ENCODE results near the gene ERVK3-1. TPM values are rescaled to one million over a fixed set of nuclear protein-coding genes. Genes with fewer than 3 reads are reported as not detected.
A peak's percentile ranks its signal among the peaks of the same experiment; 100 is the strongest.

The ERVK3-1 gene
- total and polyA plus RNA-seq, 2 of the 13 experiments (the other 11 are each of a cell fraction or from before 2014, with no cell fraction given), result 28.5 to 38.7 TPM

GRCh38 chr19:58305065-58305931 is at the start of gene ERVK3-1 (continued):
- TF ChIP-seq TOPORS (CRISPR knock-in tag; IDR thresholded peaks at IDR 0.05) (peak; percentile 83), PTBP1 (IDR thresholded peaks at IDR 0.05; ENCODE audit: low read depth, low read length, poor library complexity, severe bottlenecking) (no peak), ZNF614 (CRISPR knock-in tag; IDR thresholded peaks at IDR 0.05; ENCODE audit: borderline replicate concordance) (peak; percentile 61; the same call in 1 of the 2 replicates), ATF3 (CRISPR knock-in tag; IDR thresholded peaks at IDR 0.05) (no peak; the same call in 1 of the 2 replicates), CBX2 (IDR thresholded peaks at IDR 0.05; ENCODE audit: low read depth, low read length) (no peak), CBX2 (CRISPR knock-in tag; IDR thresholded peaks at IDR 0.05; ENCODE audit: low read depth) (no peak), NBN (conservative IDR thresholded peaks at IDR 0.05) (no peak), RFX3 (CRISPR knock-in tag; IDR thresholded peaks at IDR 0.05) (no peak; the same call in 1 of the 2 replicates), MED8 (CRISPR knock-in tag; IDR thresholded peaks at IDR 0.05; ENCODE audit: insufficient replicate concordance) (no peak), ZNF75D (CRISPR knock-in tag; IDR thresholded peaks at IDR 0.05; ENCODE audit: borderline replicate concordance) (no peak), ZNF766 (CRISPR knock-in tag; IDR thresholded peaks at IDR 0.05; ENCODE audit: borderline replicate concordance) (no peak), PAWR (CRISPR knock-in tag; IDR thresholded peaks at IDR 0.05; ENCODE audit: borderline replicate concordance) (no peak), ZNF24 (IDR thresholded peaks at IDR 0.05) (no peak), ZNF30 (CRISPR knock-in tag; IDR thresholded peaks at IDR 0.05) (no peak), NCOA1 (CRISPR knock-in tag; IDR thresholded peaks at IDR 0.05) (no peak), KDM5B (CRISPR knock-in tag; IDR thresholded peaks at IDR 0.05; ENCODE audit: borderline replicate concordance) (peak; percentile 88; the same call in 1 of the 2 replicates)
- TF ChIP-seq, protein P1, sequence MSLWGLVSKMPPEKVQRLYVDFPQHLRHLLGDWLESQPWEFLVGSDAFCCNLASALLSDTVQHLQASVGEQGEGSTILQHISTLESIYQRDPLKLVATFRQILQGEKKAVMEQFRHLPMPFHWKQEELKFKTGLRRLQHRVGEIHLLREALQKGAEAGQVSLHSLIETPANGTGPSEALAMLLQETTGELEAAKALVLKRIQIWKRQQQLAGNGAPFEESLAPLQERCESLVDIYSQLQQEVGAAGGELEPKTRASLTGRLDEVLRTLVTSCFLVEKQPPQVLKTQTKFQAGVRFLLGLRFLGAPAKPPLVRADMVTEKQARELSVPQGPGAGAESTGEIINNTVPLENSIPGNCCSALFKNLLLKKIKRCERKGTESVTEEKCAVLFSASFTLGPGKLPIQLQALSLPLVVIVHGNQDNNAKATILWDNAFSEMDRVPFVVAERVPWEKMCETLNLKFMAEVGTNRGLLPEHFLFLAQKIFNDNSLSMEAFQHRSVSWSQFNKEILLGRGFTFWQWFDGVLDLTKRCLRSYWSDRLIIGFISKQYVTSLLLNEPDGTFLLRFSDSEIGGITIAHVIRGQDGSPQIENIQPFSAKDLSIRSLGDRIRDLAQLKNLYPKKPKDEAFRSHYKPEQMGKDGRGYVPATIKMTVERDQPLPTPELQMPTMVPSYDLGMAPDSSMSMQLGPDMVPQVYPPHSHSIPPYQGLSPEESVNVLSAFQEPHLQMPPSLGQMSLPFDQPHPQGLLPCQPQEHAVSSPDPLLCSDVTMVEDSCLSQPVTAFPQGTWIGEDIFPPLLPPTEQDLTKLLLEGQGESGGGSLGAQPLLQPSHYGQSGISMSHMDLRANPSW (CRISPR knock-in tag; IDR thresholded peaks at IDR 0.05; ENCODE audit: borderline replicate concordance), result no peak; the same call in 1 of the 2 replicates
- TF ChIP-seq, protein P2, sequence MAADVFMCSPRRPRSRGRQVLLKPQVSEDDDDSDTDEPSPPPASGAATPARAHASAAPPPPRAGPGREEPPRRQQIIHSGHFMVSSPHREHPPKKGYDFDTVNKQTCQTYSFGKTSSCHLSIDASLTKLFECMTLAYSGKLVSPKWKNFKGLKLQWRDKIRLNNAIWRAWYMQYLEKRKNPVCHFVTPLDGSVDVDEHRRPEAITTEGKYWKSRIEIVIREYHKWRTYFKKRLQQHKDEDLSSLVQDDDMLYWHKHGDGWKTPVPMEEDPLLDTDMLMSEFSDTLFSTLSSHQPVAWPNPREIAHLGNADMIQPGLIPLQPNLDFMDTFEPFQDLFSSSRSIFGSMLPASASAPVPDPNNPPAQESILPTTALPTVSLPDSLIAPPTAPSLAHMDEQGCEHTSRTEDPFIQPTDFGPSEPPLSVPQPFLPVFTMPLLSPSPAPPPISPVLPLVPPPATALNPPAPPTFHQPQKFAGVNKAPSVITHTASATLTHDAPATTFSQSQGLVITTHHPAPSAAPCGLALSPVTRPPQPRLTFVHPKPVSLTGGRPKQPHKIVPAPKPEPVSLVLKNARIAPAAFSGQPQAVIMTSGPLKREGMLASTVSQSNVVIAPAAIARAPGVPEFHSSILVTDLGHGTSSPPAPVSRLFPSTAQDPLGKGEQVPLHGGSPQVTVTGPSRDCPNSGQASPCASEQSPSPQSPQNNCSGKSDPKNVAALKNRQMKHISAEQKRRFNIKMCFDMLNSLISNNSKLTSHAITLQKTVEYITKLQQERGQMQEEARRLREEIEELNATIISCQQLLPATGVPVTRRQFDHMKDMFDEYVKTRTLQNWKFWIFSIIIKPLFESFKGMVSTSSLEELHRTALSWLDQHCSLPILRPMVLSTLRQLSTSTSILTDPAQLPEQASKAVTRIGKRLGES (CRISPR knock-in tag; IDR thresholded peaks at IDR 0.05; ENCODE audit: borderline replicate concordance), result no peak
- TF ChIP-seq, protein P3, sequence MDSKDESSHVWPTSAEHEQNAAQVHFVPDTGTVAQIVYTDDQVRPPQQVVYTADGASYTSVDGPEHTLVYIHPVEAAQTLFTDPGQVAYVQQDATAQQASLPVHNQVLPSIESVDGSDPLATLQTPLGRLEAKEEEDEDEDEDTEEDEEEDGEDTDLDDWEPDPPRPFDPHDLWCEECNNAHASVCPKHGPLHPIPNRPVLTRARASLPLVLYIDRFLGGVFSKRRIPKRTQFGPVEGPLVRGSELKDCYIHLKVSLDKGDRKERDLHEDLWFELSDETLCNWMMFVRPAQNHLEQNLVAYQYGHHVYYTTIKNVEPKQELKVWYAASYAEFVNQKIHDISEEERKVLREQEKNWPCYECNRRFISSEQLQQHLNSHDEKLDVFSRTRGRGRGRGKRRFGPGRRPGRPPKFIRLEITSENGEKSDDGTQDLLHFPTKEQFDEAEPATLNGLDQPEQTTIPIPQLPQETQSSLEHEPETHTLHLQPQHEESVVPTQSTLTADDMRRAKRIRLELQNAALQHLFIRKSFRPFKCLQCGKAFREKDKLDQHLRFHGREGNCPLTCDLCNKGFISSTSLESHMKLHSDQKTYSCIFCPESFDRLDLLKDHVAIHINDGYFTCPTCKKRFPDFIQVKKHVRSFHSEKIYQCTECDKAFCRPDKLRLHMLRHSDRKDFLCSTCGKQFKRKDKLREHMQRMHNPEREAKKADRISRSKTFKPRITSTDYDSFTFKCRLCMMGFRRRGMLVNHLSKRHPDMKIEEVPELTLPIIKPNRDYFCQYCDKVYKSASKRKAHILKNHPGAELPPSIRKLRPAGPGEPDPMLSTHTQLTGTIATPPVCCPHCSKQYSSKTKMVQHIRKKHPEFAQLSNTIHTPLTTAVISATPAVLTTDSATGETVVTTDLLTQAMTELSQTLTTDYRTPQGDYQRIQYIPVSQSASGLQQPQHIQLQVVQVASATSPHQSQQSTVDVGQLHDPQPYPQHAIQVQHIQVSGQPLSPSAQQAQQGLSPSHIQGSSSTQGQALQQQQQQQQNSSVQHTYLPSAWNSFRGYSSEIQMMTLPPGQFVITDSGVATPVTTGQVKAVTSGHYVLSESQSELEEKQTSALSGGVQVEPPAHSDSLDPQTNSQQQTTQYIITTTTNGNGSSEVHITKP (CRISPR knock-in tag; IDR thresholded peaks at IDR 0.05; ENCODE audit: low read depth), result peak; percentile 54; the same call in 1 of the 2 replicates
